GM18507 (cell line): ENCODE measurements around the gene GLDN.
"Not testable (repeated sequence)": the region's sequence is repeated elsewhere in the genome, so short reads cannot be mapped to it uniquely, and the experiment has no call there.

ENCODE experiments used
- DNase-seq: peaks from one replicate; pipeline ENCODE4 v3.0.0; 2011; ENCODE audit warnings: low read depth; ENCODE audit not compliant: insufficient read length; ENCODE audit errors: extremely low spot score
- FAIRE-seq: peaks from 2 replicates; lab custom pipeline; 2011; peaks lifted over from hg19 to GRCh38; lab: Jason Lieb, UNC

The GLDN gene

DNA sequence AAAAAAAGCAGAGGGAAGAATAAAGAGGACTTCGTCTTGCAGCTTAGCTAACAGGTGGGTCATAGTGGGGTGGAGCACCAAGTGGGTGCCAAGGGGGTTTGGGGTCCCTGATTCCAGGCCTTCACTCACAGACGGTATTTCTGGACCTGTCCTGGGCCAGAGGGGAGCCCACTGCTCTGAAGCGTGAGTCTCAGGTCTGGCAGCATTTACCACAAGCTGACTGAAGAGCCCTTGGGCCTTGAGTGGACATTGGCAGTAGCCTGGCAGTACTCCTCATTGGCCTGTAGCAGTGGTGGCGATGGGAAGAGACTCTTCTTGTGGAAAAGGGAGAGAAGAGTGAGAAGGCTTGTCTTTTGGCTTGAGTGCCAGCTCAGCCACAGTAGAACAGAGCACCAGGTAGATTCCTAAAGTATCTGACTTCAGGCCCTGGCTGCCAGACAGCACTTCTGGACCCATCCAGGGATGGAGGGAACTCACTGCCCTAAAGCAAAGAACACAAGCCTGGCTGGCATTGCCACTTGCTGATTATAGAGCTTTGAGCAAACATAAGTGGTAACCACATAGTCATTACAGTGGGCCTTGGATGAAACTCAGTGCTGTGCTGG is 72.9 kb downstream of the GLDN start:
- FAIRE-seq (no peak), DNase-seq (no peak)

DNA sequence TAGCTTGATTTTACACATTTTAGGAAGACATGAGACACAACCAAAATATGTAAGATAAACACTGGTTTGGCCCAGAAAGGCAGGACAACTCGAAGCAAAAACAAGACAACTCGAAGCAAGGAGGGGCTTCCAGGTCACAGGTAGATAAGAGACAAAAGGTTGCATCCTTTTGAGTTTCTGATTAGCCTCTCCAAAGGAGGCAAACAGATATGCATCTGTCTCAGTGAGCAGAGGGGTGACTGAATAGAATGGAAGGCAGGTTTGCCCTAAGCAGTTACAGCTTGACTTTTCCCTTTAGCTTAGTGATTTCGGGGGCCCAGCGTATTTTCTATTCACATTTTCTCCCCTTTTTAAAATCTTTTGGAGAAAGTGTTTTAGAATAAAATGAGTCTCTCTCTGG is 74.7 kb downstream of the GLDN start:
- FAIRE-seq (no peak), DNase-seq (no peak)

DNA sequence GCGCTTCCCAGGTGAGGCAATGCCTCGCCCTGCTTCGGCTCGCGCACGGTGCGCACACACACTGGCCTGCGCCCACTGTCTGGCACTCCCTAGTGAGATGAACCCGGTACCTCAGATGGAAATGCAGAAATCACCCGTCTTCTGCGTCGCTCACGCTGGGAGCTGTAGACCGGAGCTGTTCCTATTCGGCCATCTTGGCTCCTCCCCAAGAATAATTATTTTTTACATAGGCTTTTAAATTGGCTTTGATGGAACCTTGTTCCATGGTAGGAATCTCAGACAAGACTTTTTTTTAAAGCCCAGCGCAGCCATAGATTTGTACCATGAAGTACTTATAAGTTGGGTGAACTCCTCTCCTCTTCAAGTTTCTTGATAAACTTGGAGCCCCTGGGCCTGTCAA is 81.6 kb downstream of the GLDN start:
- not testable (repeated sequence) for FAIRE-seq, DNase-seq

DNA sequence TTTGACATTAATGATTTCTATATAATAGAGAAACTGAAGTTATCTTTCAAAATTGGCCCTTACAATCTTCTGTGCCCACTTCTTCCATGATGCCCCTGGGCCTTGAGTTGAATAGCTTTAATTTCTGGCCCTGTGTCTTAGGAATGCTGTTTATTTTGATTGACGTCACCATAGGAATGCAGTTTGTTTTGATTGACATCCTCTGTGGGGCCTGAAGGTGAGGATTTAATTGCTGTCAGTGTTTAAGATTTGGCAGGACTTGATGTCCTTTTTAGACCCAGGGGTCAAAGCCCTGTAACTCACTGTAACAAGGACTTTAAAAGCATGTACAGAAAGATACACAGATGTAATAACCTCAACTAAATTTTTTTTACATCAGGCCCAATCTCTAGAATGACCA is 83.3 kb downstream of the GLDN start:
- FAIRE-seq: no peak

DNA sequence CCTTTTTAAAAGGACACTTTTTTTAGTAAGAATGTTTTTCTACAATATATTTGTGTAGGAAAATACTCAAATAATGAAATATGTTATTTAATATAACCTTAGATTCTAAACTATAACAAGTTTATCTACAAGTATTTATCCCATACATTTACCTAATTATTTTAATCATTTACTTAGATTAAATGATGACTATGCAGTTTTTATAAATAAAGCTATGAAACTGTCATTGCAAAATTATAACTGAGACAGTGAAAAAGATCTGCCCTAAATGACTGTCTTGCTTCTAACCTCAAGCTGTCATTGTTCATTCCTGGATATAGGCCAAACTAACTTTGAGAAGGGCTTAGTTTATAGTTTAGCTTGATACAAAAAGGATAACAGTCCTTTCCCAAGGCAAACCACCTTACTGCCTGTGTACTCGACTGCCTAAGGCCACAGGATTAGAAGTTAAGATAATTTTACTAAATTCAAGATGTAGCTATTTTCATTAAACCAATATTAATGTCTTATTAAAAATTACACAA is 84.1 kb downstream of the GLDN start:
- no peak for FAIRE-seq
- no peak for DNase-seq

More for the DNA sequence above, 83.3 kb downstream of the GLDN start:
- no peak for DNase-seq

DNA sequence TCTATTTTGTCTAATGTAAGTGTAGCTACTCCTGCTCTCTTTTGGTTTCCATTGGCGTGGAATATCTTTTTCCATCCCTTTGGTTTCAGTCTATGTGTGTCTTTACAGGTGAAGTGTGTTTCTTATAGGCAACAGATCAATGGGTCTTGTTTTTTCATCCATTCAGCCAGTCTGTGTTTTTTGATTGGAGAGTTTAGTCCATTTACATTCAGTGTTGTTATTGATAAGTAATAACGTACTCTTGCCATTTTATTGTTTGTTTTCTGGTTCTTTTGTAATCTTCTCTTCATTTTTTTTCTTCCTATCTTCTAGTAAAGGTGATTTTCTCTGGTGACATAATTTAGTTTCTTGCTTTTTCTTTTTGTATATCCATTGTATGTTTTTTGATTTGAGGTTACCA is 97.1 kb downstream of the GLDN start:
- no peak for DNase-seq
- FAIRE-seq: no peak

DNA sequence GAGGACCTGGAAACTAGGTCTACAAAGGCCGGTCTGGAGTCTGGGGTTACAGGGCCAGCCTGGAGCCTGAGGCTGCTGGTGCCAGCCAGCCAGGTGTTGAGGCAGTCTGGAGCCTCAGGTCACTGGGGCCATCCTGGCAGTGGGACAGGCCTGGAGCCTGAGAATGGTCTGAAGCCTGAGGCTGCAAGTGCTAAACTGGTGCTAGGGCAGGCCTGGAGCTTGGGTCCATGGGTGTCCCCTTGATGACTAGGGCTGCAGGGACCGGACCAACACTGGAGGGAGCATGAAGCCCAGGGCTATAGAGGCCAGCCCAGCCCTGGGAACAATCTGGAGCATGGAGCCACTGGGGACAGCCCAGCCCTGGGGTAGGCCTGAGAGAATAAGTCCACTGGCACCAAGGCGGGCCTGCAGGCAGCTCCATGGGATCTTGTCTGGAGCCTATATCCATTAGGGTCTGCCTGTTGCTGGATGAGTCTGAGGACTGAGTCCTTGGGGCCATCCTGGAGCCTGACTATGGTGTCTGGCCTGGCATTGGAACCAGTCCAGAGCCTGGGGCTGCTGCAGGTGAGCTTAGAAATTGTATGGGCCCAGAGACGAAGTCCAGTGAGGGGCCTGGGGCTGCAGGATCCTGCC is 101.9 kb downstream of the GLDN start:
- no peak for DNase-seq
- FAIRE-seq: no peak

DNA sequence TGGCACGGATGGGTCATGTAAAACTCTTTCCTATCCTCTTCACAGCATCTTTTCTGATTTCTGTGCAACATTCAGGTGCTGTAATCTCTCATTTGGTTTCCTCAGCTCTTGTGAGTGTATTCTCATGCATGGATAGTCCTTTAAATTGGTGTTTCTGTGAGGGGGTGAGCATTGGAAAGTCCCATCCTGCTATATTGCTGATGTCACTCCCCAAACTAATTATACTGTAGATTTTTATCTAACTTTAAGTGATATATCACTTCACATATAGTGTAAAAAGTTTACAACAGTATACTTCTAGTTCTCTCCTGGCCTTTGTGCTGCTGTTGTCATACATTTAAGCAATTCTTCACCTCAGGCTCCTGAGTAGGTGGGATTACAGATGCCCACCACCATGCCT is 102.7 kb downstream of the GLDN start:
- FAIRE-seq (no peak), DNase-seq (no peak)

DNA sequence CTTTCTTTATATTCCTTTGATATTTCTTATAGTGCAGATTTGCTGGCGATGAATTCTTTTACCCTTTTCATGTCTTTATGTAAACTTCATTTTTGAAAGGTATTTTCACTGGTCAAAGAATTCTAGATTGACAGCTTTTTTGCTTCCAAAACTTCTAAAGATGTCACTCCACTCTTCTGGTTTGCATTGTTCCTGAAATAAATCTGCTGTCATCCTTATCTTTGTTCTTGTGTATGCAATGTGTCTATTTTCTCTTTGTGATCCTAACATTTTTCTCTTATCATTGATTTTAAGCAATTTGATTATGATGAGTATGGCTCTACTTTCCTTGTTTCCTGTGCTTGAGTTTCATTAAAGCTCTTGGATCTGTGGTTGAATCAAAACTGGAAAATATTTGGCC is 103.4 kb downstream of the GLDN start:
- DNase-seq (no peak), FAIRE-seq (no peak)

DNA sequence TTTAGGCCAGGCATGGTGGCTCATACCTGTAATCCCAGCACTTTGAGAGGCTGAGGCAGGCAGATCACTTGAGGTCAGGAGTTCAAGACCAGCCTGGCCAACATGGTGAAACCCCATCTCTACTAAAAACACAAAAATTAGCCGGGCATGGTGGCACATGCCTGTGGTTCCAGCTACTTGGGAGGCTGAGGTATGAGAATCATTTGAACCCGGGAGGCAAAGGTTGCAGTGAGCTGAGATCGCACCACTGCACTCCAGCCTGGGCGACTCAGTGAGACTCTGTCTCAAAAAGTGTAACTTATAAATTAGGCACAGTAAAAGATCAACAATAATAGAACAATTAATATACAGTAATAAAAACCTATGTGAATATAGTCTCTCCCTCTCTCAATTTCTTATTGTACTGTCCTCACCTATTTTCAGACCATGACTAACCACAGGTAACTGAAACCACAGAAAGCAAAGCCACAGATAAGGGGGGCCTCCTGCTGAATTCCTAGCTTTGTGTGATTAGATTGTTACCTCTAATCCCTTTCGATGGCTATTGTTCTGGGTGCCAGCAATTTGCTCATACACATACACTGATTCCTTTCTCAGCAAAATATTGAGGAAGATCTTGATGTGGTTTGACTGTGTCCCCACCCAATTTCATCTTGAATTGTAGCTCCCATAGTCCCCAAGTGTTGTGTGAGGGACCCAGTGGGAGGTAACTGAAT is 104.7 kb downstream of the GLDN start:
- not testable (repeated sequence) for FAIRE-seq, DNase-seq

DNA sequence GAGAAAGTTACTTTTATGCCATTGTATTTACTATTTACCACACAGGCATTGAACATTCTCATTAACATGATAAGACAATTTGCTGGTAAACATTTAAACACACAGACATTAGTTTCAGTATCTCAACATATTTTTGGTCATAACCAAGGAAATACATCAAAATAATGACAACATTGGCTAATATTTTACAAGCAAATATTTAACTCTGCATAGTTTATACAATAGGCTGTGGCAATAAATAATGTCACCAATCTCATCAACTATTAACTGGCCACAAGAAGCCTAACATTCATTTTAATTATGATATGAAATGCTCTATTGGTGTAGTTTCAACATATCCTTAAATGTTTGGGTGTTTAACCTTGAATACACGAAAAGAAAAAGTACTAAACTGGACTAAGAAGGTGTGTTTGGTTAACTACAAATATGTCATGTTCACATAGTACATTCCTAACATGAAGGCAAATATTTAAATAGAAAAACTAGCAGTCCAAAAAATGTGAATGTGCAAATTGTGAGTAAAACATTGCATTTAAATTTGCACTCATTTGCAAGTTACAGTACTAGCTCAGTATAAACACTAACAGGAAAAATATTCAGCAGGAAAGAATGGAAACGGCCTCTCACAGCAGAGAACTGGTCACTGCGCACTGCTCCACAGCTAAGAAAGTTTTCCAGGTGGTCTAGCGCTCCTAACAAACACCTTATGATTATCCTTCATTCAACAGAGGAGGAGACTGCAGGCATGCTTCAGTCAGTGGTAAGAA is 106.6 kb downstream of the GLDN start:
- no peak for DNase-seq
- no peak for FAIRE-seq

DNA sequence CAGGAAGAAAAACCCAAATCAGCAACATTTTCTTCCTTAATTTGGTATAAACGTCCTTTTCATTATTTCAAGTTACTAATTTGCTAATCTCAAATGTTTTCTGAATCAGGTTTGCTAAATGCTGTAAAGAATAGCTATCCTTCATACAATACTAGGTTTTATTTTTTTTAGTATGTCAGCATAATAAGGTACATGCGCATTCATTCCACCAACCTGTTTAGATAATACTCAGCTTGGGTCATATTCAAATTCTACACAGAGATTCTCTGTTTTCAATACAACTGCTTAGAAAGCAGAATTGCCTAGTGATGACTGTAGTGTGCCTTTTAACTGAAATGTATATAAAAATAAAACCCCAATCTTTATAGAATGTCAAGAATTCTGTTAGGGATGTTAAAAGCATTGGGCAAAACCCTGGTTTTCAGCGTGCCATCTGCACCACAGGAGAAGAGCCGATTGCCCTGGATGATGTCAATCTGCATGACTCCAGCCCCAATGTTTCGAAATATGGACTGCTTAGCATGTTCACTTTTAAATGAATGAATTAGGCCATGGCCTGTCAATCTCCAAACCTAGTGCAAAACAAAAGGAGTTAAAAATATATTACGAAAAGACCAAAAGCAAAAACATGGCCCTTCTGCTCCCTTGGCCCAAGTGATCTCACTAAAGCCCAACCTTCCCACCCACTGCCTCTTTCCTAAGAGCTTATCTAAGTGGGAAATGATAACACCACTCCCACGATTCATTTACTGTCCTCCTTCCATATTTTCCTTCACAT is 107.4 kb downstream of the GLDN start:
- DNase-seq (no peak), FAIRE-seq (no peak)

DNA sequence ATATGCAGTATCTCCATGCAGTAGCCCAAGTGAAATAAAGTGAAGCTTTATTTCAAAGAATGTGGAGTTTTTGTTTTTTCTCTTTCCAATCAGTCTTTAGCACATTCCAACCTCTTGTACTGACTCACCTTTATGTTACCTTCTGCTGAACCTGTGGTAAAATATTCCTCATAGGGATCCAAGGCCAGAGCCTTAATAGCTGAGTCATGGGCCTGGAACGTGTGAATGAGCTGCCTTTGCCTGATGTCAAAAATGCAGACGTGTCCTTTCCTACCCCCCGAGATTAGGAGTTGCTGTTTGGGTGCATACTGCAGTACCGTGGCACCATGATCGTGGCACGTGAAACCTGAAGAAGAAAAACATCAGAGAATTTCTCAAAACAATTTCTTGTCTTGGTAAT is 108.5 kb downstream of the GLDN start:
- DNase-seq (no peak), FAIRE-seq (no peak)
